ENCODE results near the gene IRF2BPL.

The IRF2BPL gene

DNA sequence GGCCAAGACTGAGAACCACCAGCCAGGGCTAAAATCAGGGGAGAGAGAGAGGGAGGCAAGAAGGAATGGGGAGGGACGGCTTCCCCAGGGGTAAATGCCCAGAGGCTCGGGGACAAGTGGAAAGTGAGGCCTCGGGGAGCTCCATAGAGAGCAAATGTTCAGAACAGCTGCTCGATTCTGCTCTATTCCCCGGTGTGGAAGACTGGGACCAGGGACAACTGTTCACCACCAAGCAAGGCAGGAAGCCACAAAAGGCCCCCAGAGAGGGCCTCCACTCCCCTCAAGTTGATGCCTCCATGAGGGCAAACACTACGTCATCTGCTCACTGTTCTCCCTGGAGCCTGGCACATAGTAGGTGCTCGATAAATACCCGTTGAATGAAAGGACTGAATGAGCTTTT is 53.5 kb downstream of the IRF2BPL start:
- H3K36me3 Mint-ChIP-seq = no peaks in the 10 kb centered on the region
- no peaks in the 10 kb centered on the region for H3K27me3 Mint-ChIP-seq
- no peak overlapping the region for H3K27ac Mint-ChIP-seq
- peaks cover 22% of the 10 kb centered on the region for H3K4me1 Mint-ChIP-seq
- no peaks in the 10 kb centered on the region for H3K9me3 Mint-ChIP-seq
- H3K4me3 Mint-ChIP-seq = no peak overlapping the region
